Neural cell (in vitro differentiated cells): Measurements from ENCODE around the gene ERI2. TPM values are rescaled to one million over a fixed set of nuclear protein-coding genes. Genes with fewer than 3 reads are reported as not detected.

ENCODE experiments used
- H2AFZ ChIP-seq: fragments of 200-600, 300-800 bp; sonication (generic), shearing (Covaris generic); 2 replicates; pipeline ENCODE4 v1.6.0; 2014; ENCODE audit warnings: low read depth, mild to moderate bottlenecking, antibody characterized with exemption, low read length, moderate library complexity
- H3F3A ChIP-seq: fragments of 200-600 bp; shearing (Covaris generic); 2 replicates; pipeline ENCODE4 v1.6.1; 2016; ENCODE audit warnings: mild to moderate bottlenecking, moderate library complexity, mixed read lengths, antibody characterized with exemption, low read length; ENCODE audit not compliant: insufficient read depth, poor library complexity, severe bottlenecking
- H3K27ac ChIP-seq: fragments of 200-600, 300-800 bp; sonication (generic), shearing (Covaris generic); 2 replicates; pipeline ENCODE4 v1.5.1; 2014; ENCODE audit warnings: mild to moderate bottlenecking, low read length, moderate library complexity
- H3K27me3 ChIP-seq: fragments of 300-800, 200-600 bp; sonication (generic), shearing (Covaris generic); 2 replicates; pipeline ENCODE4 v1.6.0; 2014; ENCODE audit warnings: mild to moderate bottlenecking, low read depth, low read length, moderate library complexity; ENCODE audit not compliant: insufficient read depth
- H3K36me3 ChIP-seq: fragments of 300-800, 200-600 bp; sonication (generic), shearing (Covaris generic); 2 replicates; pipeline ENCODE4 v1.5.1; 2014; ENCODE audit warnings: mild to moderate bottlenecking, antibody characterized with exemption, low read length, moderate library complexity; ENCODE audit not compliant: insufficient read depth
- H3K4me2 ChIP-seq: fragments of 300-800, 200-600 bp; sonication (generic), shearing (Covaris generic); 2 replicates; pipeline ENCODE4 v1.6.0; 2014; ENCODE audit warnings: mild to moderate bottlenecking, low read length
- H3K4me3 ChIP-seq: fragments of 300-800, 200-600 bp; sonication (generic), shearing (Covaris generic); 2 replicates; pipeline ENCODE4 v1.5.1; 2014; ENCODE audit warnings: mild to moderate bottlenecking, low read length, moderate library complexity
- H3K79me2 ChIP-seq: fragments of 200-600 bp; shearing (Covaris generic); replicated peaks from 2 replicates; pipeline ENCODE4 v1.6.0; 2014; ENCODE audit warnings: mild to moderate bottlenecking, low read length, moderate library complexity; ENCODE audit not compliant: insufficient read depth
- H3K9ac ChIP-seq: fragments of 300-800, 200-600 bp; sonication (generic), shearing (Covaris generic); 2 replicates; pipeline ENCODE4 v1.6.1; 2016; ENCODE audit warnings: mild to moderate bottlenecking, low read length, mixed read lengths
- H3K9me2 ChIP-seq: fragments of 200-600 bp; shearing (Covaris generic); 2 replicates; pipeline ENCODE4 v1.6.1; 2016; ENCODE audit warnings: mild to moderate bottlenecking, low read length, mixed read lengths; ENCODE audit not compliant: insufficient read depth
- H3K9me3 ChIP-seq: fragments of 200-600, 300-800 bp; sonication (generic), shearing (Covaris generic); 2 replicates; pipeline ENCODE4 v1.6.1; 2016; ENCODE audit warnings: mild to moderate bottlenecking, mixed run types, low read length, moderate library complexity, mixed read lengths
- H4K20me1 ChIP-seq: fragments of 200-600 bp; shearing (Covaris generic); 2 replicates; pipeline ENCODE4 v1.6.1; 2016; ENCODE audit warnings: mild to moderate bottlenecking, mixed run types; ENCODE audit not compliant: insufficient read depth
- EP300 ChIP-seq: fragments of 450-650 bp; conservative IDR thresholded peaks from 2 replicates; pipeline ENCODE4 v1.6.1; 2014; ENCODE audit warnings: antibody characterized with exemption, mild to moderate bottlenecking, moderate library complexity; ENCODE audit not compliant: poor library complexity, severe bottlenecking
- EZH2 ChIP-seq: fragments of 200-600, 300-800 bp; shearing (Covaris generic), sonication (generic); IDR thresholded peaks from 2 replicates; pipeline ENCODE4 v1.6.1; 2014; ENCODE audit warnings: antibody characterized with exemption, low read length, borderline replicate concordance, mild to moderate bottlenecking; ENCODE audit not compliant: insufficient read depth, poor library complexity, severe bottlenecking
- POLR2AphosphoS5 ChIP-seq: IDR thresholded peaks from 2 replicates; pipeline ENCODE4 v1.6.1; 2012
- RAD21 ChIP-seq: fragments of 450-650 bp; conservative IDR thresholded peaks from 2 replicates; pipeline ENCODE4 v1.6.1; 2014; ENCODE audit warnings: antibody characterized with exemption, mild to moderate bottlenecking, moderate library complexity
- SMC3 ChIP-seq: fragments of 450-650 bp; conservative IDR thresholded peaks from 2 replicates; pipeline ENCODE4 v1.6.1; 2014; ENCODE audit warnings: antibody characterized with exemption, mild to moderate bottlenecking, moderate library complexity; ENCODE audit not compliant: poor library complexity
- TAF1 ChIP-seq: IDR thresholded peaks from 2 replicates; pipeline ENCODE4 v1.6.1; 2012; ENCODE audit warnings: low read depth
- polyA plus RNA-seq: library from polyadenylated mRNA; depleted of rRNA; stranded (reverse); fragments of >200 nt; gene quantifications from 2 replicates; pipeline ENCODE4 v1.2.3, GENCODE V29; 2014
- TF ChIP-seq, protein P1 (sequence below): fragments of 450-650 bp; IDR thresholded peaks from 2 replicates; pipeline ENCODE4 v1.5.1; 2014; ENCODE audit warnings: antibody characterized with exemption, mild to moderate bottlenecking, moderate library complexity; ENCODE audit not compliant: poor library complexity, severe bottlenecking
- TF ChIP-seq, protein P2 (sequence below): IDR thresholded peaks from 2 replicates; pipeline ENCODE4 v1.6.1; 2012; ENCODE audit warnings: borderline replicate concordance

Gene ERI2
- polyA plus RNA-seq, 1 donor from 2014 or later, result 46.9 TPM

DNA sequence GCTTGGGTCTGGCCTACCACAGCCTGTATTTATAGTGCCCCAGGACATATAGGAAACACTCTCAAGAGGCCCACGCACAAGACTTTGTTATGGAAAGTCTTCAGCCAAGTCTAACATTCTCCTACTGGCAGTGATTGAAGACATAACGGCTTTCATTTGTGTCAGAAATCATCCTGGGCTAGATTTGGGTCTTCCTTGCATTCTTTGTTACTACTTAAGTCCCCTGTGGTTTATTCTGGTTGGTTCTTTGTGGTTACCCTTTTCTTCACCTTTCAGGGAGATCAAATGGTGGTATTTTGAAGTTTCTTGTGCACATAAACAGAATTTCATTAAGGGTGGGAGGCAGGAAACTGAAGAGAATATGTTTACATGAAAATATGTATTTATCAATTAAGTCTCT lies 37.8 kb upstream of the ERI2 start:
- no peaks in the 10 kb centered on the region for H4K20me1 ChIP-seq

DNA sequence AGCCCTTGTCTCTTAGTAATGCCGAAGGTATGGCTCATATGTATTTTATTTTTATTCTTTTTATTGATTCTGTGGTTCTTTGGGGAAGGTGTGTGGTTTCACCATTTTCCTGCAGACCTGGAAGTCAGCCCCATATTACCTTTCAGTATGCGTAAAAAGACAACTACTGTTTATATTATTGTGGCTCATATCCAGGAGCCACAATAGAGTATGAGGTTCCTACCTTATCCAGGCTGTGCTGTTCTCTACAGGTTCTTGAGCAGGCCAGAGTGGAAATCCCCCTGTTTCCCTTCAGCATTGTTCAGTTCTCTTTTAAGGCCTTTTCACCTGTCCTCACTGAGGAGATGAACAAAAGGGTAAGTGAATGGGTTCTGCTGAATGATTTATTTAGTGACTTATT lies 33.2 kb upstream of the ERI2 start:
- no peak overlapping the region for H3K4me3 ChIP-seq
- H3K27ac ChIP-seq, result no peak overlapping the region
- H4K20me1 ChIP-seq, result no peaks in the 10 kb centered on the region
- no peaks in the 10 kb centered on the region for H3K79me2 ChIP-seq
- no peak for TF ChIP-seq RAD21
- TF ChIP-seq, protein P1, sequence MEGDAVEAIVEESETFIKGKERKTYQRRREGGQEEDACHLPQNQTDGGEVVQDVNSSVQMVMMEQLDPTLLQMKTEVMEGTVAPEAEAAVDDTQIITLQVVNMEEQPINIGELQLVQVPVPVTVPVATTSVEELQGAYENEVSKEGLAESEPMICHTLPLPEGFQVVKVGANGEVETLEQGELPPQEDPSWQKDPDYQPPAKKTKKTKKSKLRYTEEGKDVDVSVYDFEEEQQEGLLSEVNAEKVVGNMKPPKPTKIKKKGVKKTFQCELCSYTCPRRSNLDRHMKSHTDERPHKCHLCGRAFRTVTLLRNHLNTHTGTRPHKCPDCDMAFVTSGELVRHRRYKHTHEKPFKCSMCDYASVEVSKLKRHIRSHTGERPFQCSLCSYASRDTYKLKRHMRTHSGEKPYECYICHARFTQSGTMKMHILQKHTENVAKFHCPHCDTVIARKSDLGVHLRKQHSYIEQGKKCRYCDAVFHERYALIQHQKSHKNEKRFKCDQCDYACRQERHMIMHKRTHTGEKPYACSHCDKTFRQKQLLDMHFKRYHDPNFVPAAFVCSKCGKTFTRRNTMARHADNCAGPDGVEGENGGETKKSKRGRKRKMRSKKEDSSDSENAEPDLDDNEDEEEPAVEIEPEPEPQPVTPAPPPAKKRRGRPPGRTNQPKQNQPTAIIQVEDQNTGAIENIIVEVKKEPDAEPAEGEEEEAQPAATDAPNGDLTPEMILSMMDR, result no peak
- no peaks in the 10 kb centered on the region for H3K9me3 ChIP-seq
- no peaks in the 10 kb centered on the region for H3K36me3 ChIP-seq
- H3K27me3 ChIP-seq, result no peaks in the 10 kb centered on the region
- no peaks in the 10 kb centered on the region for H3K9me2 ChIP-seq
- H2AFZ ChIP-seq, result no peak overlapping the region
- no peak overlapping the region for H3K9ac ChIP-seq
- H3F3A ChIP-seq, result no peaks in the 10 kb centered on the region
- H3K4me2 ChIP-seq, result no peak overlapping the region

More for the DNA sequence above, 37.8 kb upstream of the ERI2 start:
- Histone ChIP-seq H3K27ac (no peak overlapping the region), H3K4me3 (no peak overlapping the region), H2AFZ (no peak overlapping the region), H3K36me3 (no peaks in the 10 kb centered on the region), H3K4me2 (no peak overlapping the region), H3F3A (no peaks in the 10 kb centered on the region), H3K27me3 (no peaks in the 10 kb centered on the region), H3K9ac (no peak overlapping the region), H3K9me2 (no peaks in the 10 kb centered on the region), H3K79me2 (no peaks in the 10 kb centered on the region), H3K9me3 (no peaks in the 10 kb centered on the region)
- TF ChIP-seq, protein P2, sequence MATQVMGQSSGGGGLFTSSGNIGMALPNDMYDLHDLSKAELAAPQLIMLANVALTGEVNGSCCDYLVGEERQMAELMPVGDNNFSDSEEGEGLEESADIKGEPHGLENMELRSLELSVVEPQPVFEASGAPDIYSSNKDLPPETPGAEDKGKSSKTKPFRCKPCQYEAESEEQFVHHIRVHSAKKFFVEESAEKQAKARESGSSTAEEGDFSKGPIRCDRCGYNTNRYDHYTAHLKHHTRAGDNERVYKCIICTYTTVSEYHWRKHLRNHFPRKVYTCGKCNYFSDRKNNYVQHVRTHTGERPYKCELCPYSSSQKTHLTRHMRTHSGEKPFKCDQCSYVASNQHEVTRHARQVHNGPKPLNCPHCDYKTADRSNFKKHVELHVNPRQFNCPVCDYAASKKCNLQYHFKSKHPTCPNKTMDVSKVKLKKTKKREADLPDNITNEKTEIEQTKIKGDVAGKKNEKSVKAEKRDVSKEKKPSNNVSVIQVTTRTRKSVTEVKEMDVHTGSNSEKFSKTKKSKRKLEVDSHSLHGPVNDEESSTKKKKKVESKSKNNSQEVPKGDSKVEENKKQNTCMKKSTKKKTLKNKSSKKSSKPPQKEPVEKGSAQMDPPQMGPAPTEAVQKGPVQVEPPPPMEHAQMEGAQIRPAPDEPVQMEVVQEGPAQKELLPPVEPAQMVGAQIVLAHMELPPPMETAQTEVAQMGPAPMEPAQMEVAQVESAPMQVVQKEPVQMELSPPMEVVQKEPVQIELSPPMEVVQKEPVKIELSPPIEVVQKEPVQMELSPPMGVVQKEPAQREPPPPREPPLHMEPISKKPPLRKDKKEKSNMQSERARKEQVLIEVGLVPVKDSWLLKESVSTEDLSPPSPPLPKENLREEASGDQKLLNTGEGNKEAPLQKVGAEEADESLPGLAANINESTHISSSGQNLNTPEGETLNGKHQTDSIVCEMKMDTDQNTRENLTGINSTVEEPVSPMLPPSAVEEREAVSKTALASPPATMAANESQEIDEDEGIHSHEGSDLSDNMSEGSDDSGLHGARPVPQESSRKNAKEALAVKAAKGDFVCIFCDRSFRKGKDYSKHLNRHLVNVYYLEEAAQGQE, result no peak
- no peak for TF ChIP-seq EZH2
- no peak for TF ChIP-seq RAD21
- TF ChIP-seq, protein P1, result no peak
- TF ChIP-seq SMC3, result no peak

DNA sequence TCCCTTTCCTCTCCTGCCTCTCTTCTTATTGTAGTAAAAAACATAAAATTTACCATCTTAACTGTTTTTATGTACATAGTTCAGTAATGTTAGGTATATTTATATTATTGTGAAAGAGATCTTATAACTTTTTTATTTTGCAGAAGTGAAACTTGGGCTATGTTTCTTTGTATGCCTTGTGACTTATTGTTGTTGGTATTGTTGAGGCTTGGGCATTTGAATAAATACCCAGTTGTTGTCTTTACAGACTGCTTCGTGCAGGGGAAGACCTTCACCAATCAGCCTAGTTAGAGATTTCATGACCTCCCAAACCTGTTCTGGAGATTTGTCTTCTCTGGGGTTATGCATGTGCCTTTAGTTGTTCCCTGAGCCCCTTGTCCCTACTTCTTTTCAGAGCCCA lies 32.0 kb upstream of the ERI2 start:
- Histone ChIP-seq H3F3A (no peaks in the 10 kb centered on the region), H3K79me2 (no peaks in the 10 kb centered on the region), H3K9me2 (no peaks in the 10 kb centered on the region), H3K27me3 (no peaks in the 10 kb centered on the region), H4K20me1 (no peaks in the 10 kb centered on the region), H2AFZ (no peak overlapping the region), H3K4me2 (no peak overlapping the region), H3K9ac (no peak overlapping the region), H3K36me3 (no peaks in the 10 kb centered on the region), H3K9me3 (no peaks in the 10 kb centered on the region), H3K27ac (no peak overlapping the region), H3K4me3 (no peak overlapping the region)
- TF ChIP-seq POLR2AphosphoS5, result no peak
- TF ChIP-seq, protein P1, result no peak
- TF ChIP-seq RAD21, result no peak
- TF ChIP-seq TAF1, result no peak
- no peak for TF ChIP-seq SMC3
- TF ChIP-seq EP300, result no peak
- no peak for TF ChIP-seq EZH2
- TF ChIP-seq, protein P2, result no peak
